BJ (cell line): ENCODE measurements around the gene GPBP1L1. TPM values are rescaled to one million over a fixed set of nuclear protein-coding genes. Genes with fewer than 3 reads are reported as not detected.
A peak's percentile ranks its signal among the peaks of the same experiment; 100 is the strongest.

ENCODE experiments used
- CTCF ChIA-PET: fragments of 350-600 bp; formaldehyde crosslinking; extraction: SDS; loops from one replicate; lab custom pipeline; 2021; ENCODE audit warnings: antibody characterized with exemption, inconsistent platforms; lab: Yijun Ruan, JAX
- POLR2A ChIA-PET: fragments of 300-600 bp; sonication (Branson Sonifier 250); formaldehyde crosslinking; extraction: SDS; loops from one replicate; lab custom pipeline; 2021; ENCODE audit warnings: antibody characterized with exemption; lab: Charles Lee
- DNase-seq: peaks from one replicate; pipeline ENCODE4 v3.0.0-alpha.2; 2011; ENCODE audit warnings: low read depth
- H3K27me3 ChIP-seq: 2 replicates; pipeline ENCODE4 v1.6.0; 2011; ENCODE audit warnings: low read length; ENCODE audit not compliant: control insufficient read depth, insufficient read depth
- H3K36me3 ChIP-seq: 2 replicates; pipeline ENCODE4 v1.5.1; 2011; ENCODE audit warnings: low read length; ENCODE audit not compliant: control insufficient read depth, insufficient read depth
- H3K4me3 ChIP-seq: 2 replicates; pipeline ENCODE4 v1.5.1; 2011; ENCODE audit warnings: low read depth, mild to moderate bottlenecking, control low read depth, low read length
- polyA plus RNA-seq: library from polyadenylated mRNA; depleted of rRNA; stranded (reverse); fragments of >200 nt; gene quantifications from 2 replicates; pipeline ENCODE4 v1.2.3, GENCODE V29; 2011
- TF ChIP-seq, protein P1 (sequence below): IDR thresholded peaks from 2 replicates; pipeline ENCODE4 v1.5.1; 2011; ENCODE audit warnings: low read depth, mild to moderate bottlenecking, control low read depth, inconsistent platforms, low read length, moderate library complexity; ENCODE audit not compliant: insufficient read depth

GPBP1L1 gene
- polyA plus RNA-seq, 1 experiment: 42.8 TPM

DNA sequence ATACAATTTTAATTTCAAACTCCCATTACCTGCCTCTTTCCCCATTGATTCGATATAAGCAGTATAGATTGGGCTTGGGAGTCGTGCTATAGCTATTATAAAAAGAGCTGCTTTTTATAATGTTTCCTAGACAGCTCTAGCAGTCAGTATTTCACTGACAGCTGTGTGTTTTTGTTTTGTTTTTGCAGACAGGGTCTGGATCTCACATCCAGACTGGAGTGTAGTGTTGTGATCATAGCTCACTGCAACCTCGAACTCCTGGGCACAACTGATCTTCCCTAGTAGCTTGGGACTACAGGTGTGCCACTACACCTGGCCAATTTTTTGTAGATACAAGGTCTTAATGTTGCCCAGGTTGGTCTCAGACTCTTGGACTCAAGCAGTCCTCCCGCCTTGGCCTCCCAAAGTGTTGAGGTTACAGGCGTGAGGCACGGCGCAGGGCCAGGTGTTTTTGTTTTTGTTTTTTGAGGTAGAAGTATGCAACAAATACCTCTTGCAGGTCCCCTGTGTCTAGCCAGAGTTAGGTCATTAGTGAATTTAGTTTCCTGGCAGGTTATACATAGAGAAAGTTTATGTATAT lies 100.7 kb downstream of the GPBP1L1 start:
- TF ChIP-seq, protein P1, sequence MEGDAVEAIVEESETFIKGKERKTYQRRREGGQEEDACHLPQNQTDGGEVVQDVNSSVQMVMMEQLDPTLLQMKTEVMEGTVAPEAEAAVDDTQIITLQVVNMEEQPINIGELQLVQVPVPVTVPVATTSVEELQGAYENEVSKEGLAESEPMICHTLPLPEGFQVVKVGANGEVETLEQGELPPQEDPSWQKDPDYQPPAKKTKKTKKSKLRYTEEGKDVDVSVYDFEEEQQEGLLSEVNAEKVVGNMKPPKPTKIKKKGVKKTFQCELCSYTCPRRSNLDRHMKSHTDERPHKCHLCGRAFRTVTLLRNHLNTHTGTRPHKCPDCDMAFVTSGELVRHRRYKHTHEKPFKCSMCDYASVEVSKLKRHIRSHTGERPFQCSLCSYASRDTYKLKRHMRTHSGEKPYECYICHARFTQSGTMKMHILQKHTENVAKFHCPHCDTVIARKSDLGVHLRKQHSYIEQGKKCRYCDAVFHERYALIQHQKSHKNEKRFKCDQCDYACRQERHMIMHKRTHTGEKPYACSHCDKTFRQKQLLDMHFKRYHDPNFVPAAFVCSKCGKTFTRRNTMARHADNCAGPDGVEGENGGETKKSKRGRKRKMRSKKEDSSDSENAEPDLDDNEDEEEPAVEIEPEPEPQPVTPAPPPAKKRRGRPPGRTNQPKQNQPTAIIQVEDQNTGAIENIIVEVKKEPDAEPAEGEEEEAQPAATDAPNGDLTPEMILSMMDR: no peak
- CTCF ChIA-PET: interaction anchor here (0.6 to 7.1 kb wide), 3 partner anchors 16 to 262 kb away, joined by 3 to 66 read pairs (median 4); no protein-coding TSS in a partner anchor
- Histone ChIP-seq H3K27me3 (no peaks in the 10 kb centered on the region), H3K36me3 (no peaks in the 10 kb centered on the region), H3K4me3 (peak overlapping the region; percentile 100)
- POLR2A ChIA-PET: interaction anchor here (0.5 to 0.8 kb wide), 2 partner anchors 64 kb away, joined by 3 to 4 read pairs; partner anchors contain the start of gene PRDX1
- no peak for DNase-seq

- POLR2A ChIA-PET: interaction anchor here (0.7 to 0.8 kb wide), 4 partner anchors 59 to 298 kb away, joined by 3 to 4 read pairs (median 3); partner anchors contain the start of gene PRDX1
- TF ChIP-seq, protein P1: no peak
- no peaks in the 10 kb centered on the region for H3K36me3 ChIP-seq
- no peaks in the 10 kb centered on the region for H3K27me3 ChIP-seq
- no peak for DNase-seq
- peak overlapping the region; percentile 100 for H3K4me3 ChIP-seq
- CTCF ChIA-PET: interaction anchor here (7.1 kb wide), 1 partner anchor 15 kb away, joined by 66 read pairs; no protein-coding TSS in a partner anchor
Measured at GRCh38 chr1:45585110-45585426, 101.3 kb downstream of the GPBP1L1 start.

DNA sequence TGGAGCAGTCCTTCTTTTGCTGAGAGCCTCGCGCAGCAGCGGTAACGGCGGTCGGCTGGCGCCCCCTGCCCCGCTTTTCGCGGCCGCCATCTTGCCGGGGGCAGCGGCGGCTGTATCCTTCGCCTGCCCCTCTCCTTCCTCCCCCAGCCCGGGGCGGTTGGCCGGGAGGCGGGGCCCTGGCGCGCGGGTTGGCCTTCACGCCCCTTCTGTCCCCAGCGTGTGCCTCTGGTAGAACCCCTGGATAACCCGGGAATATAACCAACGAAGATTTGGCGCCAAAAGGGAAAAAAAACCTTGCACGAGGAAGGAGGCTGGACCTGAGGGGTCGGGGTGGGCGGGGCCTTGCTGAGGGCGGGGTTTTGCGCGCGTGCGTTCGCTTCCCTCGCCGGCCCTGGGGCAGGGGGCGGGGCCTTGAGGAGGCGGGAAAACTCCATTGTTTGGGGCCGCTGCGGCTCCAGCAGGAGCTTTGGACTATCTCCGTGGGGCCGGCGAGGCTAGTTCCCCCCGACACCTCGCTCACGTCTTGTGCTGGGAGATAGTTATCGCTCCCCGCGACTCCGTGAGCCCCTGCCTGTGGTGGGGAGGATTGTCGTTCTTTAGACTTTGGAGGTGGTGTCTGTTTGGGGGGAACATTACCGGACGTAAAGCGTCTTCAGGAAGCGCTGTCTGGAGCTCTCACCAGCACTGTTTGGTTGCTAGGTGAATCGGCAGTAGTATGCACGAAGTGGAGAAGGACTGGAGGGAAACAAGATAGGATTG lies 101.8 kb downstream of the GPBP1L1 start:
- no peaks in the 10 kb centered on the region for H3K27me3 ChIP-seq
- TF ChIP-seq, protein P1: peak; percentile 20; the same call in 1 of the 2 replicates
- peak overlapping the region; percentile 100 for H3K4me3 ChIP-seq
- CTCF ChIA-PET: interaction anchor here (0.6 to 7.1 kb wide), 2 partner anchors 15 to 64 kb away, joined by 3 to 66 read pairs; no protein-coding TSS in a partner anchor
- peak; percentile 44 for DNase-seq
- H3K36me3 ChIP-seq: no peaks in the 10 kb centered on the region
- POLR2A ChIA-PET: interaction anchor here (0.7 to 1.0 kb wide), 5 partner anchors 60 to 299 kb away, joined by 3 to 4 read pairs (median 3); partner anchors contain the start of gene PRDX1

DNA sequence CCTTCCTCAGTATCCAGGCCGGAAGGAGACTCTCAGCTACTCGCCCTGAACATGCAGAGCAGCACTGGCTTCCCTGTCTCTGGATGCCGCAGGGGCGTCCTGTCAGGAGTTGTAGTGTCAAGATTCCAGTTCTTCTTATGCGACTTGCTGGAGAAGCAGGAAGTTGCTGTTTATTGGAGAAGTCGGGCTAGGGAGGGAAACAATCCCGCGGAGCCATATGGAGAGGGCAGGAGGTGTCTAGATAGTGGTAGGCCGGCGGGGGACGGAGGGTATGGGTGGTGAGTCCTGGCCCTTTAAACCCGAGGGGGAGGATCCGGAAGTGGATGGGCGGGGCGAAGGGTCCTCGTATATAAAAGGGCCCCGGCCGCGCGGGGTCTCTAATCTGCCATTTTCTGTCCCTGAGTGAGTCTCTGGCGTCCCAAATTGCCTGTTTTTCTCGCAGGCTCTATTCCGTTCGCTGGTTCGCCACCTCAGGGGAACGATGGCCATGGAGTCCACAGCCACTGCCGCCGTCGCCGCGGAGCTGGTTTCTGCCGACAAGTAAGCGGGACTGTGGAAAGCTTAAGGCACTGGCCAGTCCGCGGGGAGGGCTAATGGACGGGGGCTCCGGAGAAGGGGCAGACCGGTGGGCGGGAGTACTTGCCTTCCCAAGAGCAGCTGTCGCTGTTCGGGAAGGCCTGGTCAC lies 102.5 kb downstream of the GPBP1L1 start, which contains the start of gene NASP:
TSS of gene NASP (plus strand) at position 376 of the 685 bp plus-strand sequence. CDS start at position 482, 106 bp downstream.
- ChIA-PET POLR2A (interaction anchor here (0.8 to 1.0 kb wide), 2 partner anchors 19 to 62 kb away, joined by 3 read pairs; partner anchors contain the start of gene PRDX1), CTCF (interaction anchor here (0.6 to 7.1 kb wide), 4 partner anchors 14 to 566 kb away, joined by 3 to 66 read pairs (median 6); no protein-coding TSS in a partner anchor)
- Histone ChIP-seq H3K36me3 (no peaks in the 10 kb centered on the region), H3K4me3 (peak within 1 kb of the TSS; percentile 100), H3K27me3 (no peaks in the 10 kb centered on the region)
- TF ChIP-seq, protein P1: no peak
- DNase-seq: no peak
